ENCODE data around the gene RP9.
"Not testable (repeated sequence)": the region's sequence is repeated elsewhere in the genome, so short reads cannot be mapped to it uniquely, and the experiment has no call there.

RP9 gene

DNA sequence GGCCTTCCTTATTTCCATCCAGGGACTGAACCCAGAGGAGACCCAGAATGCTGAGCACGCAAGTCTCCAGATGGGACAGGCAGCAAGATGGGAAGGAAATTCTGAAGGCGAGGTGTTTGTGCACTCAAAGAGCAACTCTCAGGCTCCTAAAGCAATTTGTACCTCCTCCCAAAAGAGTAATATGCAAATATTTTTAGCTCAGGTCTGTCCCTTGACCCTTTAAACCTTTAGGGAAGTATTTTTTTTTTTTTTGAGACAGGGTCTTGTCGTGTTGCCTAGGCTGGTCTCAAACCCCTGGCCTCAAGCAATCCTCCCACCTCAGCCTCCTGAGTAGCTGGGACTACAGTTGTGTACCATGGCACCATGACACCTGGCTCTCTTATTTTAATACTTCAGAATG is 8.4 kb downstream of the RP9 start:
- DNase-seq = no peak

DNA sequence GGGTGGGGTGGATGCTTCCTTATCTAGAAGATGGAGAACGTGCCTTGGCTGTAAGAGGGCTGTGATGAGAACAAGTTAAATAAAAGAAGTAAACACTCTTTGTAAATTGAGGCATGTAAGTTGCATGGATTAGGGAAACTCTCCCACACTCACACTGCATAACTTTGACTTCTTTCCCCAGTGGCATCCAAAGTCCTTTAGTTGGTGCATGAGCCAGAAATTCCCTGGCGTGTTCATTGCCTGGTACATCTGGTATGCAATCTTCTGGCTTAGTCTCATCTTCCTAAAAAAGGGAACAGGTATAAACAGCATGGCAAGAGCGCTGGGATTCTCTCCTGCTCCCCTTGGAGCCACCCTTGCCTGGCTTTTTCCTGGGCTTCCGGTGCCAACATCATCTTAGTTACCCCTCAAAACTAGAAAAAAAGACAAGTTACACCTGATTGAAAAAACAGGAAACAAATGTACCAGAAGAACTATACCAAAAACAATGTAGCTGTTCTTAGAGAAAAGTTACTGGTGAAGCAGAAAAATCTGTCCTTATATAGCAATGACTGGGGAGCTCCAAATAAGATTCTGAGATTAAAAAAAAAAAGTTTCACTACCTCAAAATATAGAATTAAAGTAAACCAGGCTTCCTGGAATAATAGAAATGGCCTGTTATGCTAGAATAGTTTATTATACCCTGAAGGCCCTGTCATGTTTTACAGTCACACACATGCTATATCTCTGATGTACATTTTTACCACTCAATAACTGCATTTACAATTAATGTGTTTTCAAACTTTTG is 9.9 kb downstream of the RP9 start:
- no peak for DNase-seq

DNA sequence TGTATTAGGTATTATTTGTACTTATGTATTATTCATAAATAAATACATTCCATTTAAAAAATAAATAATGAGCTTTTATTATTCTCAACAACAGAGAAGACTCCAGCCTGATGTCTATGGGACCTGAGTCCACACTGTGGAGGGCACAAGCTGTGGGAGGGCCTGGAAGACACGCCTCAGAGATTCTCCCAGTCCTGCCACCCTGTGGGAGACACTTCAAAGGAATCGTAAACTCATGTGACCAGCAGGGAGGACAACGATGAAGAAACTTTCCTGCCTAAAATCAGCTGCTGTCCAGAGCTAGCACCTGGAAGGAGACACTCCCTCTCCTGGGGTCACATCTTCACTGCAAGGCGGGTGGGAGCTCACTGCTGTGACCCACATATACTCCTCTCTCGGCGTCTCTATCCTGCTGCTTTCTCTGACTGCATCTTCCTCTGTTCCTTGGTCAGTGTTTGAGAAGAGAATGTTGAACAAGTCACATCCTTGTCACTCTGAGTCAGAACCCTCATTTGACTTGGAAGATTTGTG is 14.4 kb downstream of the RP9 start:
- DNase-seq = not testable (repeated sequence)

DNA sequence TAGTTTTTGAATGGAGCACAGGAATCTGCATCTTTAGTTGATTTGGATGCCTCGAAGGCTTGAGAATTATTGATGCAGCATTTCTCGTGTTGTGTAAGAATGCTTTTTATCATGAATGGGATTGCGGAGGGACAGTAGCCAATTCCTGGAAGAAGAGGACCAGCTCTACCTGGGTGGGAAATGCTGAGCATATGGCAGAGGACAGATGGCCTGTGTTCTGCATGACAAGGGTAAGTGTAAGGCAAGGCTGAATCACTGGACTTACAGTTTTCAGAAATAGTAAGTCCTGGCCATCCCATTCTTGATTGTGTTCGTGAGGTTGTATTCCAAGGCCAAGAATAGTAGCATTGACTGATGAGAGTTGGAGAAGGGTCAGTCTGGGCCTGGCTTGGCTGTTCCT is 15.9 kb downstream of the RP9 start:
- no peak for DNase-seq

DNA sequence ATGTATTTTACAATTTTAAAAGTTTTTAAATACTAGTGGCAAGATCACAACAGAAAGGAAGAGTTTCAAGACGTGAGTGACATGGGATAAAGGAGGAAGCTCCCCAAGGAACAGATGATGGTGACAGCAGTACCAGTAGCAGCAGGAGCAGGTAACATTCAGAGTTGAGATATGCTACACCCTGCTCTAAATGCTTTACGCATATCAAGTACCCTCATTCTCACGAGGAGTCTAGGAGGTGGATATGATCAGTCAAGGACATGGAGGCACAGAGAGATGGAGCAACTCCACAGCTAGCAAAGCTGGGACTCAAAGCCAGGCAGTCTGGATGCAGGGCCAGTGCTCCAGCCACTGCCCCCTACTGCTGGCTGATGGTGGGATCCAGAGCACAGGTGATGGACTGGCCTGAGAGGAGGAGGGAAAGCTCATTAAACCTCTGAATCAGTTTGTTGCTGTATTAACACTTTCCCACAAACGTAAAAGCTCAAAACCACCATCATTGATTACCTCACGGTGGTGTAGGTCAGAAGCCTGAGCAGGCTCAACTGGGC is 17.5 kb downstream of the RP9 start:
- no peak for DNase-seq

DNA sequence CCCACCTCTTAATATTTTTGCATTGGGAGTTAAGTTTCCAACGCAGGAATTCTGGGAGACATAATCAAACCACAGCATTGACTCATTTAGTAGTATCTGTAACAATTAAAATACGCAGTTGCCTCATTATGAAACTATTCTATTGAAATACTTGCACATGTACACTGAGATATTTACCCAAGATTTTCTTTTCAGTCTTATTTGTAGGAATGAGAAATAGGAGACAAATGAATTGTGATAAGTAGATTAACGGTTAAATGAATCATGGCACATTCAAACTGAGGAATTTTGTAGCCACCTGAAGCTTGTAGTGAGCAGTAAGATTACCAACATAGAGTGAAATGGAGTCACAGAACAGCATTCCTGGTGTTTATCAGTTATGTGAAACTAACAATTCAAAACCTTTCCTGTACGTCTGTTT is 18.1 kb downstream of the RP9 start:
- DNase-seq = no peak

DNA sequence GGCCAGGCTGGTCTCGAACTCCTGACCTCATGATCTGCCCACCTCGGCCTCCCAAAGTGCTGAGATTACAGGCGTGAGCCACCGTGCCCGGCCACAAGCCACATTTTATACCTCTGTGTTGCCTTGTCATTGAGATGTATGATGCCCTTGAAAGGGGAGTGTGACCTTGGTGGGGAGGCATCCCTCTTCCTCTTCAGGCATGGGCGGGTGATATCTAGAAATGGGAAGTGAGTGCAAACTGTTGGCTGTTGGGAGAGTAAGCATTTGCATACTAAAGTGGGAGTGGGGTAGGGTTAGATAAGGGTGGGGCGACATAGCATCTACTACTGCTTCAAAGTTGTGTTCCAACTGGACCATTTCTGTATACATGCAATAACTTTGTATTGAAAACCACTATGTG is 20.1 kb downstream of the RP9 start:
- no peak for DNase-seq

DNA sequence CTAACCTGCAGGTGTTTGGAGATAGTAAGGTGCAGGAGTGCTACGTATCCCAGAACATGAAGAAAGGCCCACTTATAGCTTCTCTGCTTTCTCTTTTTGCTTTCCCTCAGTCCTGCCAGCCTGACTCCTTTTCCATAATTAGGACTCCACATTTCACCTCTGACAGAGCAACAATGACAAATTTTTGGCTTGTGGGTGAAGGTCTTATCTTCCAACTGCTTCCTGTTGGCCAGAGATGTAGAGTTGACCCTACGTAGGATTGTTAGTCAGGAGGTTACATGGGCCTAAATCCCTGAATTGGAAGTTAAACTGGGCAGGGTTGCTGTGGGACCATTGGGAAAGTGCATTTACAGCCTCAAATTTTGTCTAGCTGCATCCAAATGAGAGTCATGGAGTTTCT is 21.3 kb downstream of the RP9 start:
- DNase-seq = no peak

DNA sequence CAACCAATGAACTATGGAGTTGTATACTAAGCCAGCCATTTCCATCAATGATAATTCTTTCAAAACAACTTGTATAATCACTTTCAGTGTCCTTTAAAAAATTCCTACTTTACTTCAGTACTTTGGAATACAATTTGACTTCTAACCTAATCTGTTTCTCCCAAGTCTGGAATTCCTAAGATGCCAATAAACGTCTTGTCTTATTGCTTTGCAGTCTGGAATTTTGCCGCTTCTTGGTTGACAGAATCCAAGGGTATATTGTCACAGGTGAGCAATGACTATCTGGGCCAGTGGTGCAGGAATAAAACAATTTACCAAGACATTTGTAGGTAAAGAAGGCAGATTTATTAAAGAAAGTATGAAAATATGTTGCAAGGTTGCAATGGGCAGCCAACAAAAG is 21.8 kb downstream of the RP9 start:
- no peak for DNase-seq

DNA sequence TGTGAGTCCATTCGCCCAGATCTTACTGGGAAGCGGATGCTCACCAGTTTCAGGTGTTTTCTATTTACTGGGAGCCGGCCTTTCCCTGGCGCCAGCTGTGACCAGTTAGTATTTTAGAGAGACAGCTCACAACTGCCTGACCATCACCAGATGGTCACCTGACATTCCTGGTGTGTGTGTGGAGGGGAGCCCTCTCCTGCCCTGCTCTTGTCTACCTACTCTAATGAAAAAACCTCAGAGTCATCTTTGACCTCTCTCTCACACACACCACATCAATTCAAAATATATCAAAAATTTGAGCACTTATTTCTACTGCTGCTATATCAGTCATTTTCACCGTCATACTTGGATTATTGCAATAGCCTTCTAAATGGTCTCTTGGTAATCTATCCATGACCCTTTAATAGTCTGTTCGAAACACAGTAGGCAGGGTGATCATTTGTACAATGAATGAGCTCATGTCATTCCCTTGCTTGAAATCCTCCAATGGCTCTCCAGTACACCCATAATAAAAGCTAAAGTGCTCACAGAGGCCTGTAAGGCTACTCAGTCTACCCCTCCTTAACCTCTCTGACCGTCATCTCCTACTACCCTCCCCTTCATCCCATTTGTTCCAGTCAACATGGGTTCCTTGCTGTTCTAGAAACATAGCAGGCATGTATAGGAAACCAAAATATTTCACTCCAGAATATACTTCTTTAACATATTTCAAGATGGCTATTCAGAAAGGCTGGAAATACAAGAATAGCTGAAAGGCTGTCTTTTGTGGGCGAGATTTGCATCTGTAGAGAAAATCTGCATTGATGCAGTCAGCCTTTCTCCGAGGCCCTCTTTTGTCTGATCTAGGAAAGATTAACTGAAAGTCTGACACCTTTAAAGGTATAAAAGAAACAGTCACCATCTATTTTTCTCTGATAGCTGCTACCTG is 29.2 kb downstream of the RP9 start:
- no peak for DNase-seq

DNA sequence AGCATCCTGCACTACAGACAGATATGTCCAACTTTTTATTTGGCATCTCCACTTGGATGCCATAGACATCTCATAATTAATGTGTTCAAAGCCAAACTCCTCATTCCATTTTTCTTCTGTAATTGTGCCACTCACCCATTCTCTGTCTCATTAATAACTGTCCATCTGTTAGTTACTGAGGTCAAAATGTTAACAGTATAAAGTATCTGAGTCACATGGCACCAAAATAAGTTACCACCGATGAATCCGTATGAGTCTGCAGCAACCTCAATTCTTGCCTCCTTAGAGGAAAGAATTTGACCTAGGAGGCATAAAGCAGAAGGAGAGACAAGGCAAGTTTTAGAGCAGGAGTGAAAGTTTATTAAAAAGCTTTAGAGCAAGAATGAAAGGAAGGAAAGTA is 30.1 kb downstream of the RP9 start:
- DNase-seq = no peak

DNA sequence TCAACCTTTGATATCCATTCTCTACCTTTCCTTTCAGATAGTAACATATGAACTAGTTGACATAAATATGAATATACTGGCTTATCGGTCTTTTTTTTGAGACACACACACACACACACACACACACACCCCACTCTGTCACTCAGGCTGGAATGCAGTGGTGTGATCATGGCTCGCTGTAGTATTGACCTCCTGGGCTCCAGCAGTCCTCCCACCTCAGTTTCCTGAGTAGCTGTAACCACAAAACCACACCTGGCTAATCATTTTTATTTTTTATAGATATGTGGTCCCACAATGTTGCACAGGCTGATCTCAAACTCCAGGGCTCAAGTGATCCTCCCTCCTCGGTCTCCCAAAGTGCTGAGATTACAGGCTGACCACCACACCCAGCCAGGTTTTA is 32.5 kb downstream of the RP9 start:
- no peak for DNase-seq

DNA sequence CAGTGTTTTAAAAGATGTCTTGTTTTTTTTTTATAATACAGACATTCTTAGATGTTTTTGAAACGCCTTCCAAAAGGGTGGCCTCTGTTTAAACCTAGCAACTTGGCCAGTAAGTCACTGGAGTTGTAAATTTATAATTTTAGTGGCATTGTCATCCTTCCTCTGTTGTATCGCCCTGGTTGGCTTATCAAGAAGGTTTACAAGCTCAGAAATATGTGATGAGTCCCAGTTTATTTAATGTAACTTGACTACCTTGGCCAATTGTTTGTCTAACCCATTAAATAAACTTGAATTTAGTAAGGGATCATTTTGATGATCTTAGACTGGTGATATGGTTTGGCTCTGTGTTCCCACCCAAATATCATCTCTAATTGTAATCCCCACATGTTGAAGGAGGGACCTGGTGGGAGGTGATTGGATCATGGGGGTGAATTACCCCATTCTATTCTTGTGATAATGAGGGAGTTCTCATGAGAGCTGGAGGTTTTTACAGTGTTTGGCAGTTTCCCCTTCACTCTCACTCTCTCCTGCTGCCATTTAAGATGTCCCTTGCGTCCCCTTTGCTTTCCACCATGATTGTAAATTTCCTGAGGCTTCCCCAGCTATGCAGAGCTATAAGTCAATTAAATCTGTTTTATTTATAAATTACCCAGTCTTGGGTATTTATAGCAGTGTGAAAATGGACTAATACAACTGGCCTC is 33.2 kb downstream of the RP9 start:
- no peak for DNase-seq

DNA sequence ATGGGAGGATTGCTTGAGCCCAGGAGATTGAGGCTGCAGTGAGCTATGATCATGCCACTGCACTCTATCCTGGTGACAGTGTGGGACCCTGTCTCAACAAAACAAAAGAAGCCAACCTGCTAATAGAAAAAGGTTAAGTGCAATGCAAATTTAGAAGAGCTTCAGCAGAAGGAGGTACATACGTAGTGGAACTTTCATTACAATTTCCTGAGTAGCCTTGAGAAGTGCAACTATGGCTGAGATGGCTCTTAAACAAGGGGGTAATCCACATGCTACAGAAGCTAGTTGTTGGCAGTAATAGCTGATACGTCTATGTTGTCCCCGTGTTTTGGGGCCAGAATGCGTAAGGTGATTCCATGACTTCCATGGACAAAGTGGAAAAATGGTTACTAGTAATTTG is 36.0 kb downstream of the RP9 start:
- no peak for DNase-seq

DNA sequence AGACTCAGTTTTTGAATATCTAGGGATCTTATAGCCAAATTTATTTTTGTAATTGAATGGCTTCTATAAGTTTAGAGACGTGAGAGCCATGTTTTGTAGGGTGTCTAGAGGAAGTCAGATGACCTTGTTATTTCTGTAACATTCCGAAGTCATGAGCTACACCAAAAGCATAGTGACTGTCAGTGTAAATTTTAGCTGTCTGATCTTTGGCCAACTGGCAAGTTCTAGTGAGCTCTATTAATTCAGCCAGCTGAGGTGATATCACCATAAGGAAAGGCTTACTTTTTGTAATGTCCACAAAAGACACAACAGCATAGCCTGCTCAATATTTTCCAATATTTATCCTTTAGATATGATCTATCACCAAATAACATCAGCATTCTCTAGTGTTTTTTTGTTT is 36.7 kb downstream of the RP9 start:
- no peak for DNase-seq

DNA sequence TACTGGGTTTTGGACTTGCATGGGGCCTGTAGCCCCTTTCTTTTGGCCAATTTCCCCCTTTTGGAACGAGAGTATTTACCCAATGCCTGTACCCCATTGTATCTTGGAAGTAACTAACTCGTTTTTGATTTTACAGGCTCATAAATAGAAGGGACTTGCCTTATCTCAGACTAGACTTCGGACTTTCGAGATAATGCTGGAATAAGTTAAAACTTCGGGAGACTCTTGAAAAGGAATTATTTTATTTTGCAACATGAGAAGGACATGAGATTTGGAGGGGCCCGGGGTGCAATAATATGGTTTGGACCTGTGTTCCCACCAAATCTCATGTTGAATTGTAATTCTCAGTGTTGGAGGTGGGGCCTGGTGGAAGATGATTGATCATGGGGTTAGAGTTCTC is 38.4 kb downstream of the RP9 start:
- no peak for DNase-seq

DNA sequence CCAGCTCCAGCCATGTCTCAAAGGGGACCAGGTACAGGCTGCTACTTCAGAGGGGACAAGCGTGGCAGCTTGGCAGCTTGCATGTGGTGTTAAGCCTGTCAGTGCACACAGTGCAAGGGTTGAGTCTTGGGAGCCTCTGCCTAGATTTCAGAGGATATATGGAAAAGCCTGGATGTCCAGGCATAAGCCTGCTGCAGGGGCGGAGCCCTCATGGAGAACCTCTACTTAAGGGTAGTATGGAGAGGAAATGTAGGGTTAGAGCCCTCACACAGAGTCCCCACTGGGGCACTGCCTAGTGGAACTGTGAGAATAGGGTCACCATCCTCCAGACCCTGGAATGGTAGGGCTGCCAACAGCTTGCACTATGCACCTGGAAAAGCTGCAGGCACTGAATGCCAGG is 38.9 kb downstream of the RP9 start:
- DNase-seq = no peak

DNA sequence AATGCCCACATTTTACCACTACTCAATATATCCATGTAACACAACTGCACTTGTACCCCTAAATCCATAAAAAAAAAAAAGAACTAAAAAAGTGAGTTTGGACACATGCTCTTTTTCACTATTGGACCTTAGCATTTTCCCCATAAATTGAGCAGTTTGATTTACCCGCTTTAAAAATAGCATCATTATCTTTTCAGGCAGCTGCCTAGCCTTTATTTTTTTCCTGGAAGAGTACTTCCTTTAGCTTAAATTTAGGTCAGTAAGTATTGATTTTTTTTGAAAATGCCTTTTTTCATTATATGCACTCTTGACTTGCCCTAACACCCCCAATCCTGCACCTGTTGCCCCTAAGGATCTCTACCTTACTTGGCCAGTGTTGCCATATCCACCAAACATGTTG is 41.3 kb downstream of the RP9 start:
- no peak for DNase-seq

DNA sequence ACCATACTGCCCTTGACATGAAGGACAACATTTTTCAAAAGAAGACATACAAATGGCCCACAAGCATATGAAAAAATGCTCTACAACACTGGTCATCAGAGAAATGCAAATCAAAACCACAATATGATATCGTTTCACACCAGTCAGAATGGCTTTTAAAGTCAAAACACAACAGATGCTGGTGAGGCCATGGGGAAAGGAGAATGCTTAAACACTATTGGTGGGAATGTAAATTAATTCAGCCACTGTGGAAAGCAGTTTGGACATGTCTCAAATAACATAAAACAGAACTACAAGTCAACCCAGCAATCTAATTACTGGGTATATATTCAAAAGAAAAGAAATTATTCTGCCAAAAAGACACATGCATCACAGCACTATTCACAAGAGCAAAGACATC is 42.4 kb downstream of the RP9 start:
- no peak for DNase-seq

DNA sequence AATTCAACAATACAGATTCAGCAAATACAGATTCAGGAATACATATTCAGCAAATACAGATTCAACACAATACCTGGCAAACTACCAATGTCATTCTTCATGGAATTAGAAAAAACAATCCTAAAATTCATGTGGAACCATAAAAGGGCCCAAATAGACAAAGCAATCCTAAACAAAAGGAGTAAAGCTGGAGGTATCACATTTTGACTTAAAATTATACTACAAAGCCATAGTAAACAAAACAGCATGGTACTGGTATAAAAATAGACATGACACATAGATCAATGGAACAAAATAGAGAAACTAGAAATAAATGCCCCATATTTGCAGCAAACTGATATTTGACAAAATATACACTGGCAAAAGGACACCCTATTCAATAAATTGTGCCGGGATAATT is 43.2 kb downstream of the RP9 start:
- no peak for DNase-seq

DNA sequence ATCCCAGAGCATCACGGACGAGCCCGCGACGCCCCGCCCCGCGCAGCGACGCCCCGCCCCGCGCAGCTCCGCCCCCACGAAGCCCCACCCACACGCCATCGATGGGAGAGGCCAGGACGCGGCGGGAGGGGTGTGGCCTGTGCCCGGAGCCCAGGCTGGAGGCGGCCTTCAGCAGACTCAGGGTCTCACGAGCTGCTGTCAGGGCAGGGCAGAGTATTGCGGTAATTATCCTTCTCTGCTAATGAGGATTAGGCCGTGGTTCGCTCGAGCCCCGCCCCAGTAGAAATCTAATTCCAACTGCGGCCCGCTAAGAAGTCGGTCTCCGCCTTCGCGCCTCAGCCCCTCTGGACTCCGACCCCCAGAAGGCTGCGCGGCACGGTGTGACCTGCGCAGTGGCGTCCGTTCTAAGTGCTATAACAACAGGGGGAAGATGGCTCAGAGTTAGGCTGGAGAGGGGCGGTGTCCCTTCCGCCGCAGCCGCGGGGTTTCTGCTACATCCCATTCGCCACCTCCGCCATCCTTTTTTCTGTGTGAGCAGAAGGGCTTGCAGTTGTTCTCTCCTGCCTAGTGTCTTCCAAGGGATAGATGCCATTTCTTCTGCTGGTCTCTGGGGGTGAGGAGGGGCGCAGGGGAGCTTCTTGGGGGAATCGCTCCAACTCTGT is 46.3 kb downstream of the RP9 start:
- peak; percentile 92 for DNase-seq

DNA sequence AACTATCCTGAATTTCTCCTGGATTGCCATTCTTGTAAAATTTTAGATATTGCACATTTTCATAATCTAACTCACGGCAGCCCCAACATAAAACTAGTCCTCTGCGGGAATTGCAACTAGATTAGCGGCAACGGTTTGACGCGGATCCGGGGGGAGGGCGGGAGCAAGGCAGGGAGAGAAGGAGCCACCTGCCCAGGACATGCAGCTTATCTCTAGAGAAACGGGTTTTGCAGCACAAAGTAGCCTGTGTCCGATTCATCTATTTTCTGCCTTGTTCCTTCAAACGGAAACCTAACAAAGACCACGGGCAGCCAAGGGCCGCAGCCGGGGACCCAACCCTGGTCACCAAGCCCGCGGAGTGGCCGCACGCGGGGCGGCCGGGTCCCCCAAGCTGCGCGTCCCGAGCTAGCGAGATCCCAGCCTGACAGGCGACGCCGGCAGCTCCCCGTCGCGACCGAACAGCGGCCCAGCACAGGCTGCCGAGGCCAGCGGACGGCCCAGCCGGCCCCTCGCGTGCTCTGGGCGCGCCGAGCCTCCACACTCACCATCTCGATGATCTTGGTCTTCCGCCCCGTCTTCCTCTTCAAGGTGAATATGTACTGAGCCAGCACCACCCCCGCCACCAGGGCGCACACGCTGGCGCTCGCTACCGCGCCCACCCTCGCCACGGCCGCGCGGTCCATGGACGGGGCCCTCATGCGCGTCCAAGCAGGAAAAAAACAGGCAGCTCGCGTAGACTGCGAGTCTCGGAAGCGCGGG is 47.0 kb downstream of the RP9 start, which contains the start of gene NT5C3A:
Gene NT5C3A (minus strand): TSS at position 754 of the 759 bp plus-strand sequence. CDS start 71 bp downstream, at position 683.
- DNase-seq = no peak

All from NCI-H1694 (cell line).